ENCODE measurements around the gene SOCS1.
A peak's percentile ranks its signal among the peaks of the same experiment; 100 is the strongest.
"Not testable (repeated sequence)": the region's sequence is repeated elsewhere in the genome, so short reads cannot be mapped to it uniquely, and the experiment has no call there.

The SOCS1 gene, protein sequence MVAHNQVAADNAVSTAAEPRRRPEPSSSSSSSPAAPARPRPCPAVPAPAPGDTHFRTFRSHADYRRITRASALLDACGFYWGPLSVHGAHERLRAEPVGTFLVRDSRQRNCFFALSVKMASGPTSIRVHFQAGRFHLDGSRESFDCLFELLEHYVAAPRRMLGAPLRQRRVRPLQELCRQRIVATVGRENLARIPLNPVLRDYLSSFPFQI

DNA sequence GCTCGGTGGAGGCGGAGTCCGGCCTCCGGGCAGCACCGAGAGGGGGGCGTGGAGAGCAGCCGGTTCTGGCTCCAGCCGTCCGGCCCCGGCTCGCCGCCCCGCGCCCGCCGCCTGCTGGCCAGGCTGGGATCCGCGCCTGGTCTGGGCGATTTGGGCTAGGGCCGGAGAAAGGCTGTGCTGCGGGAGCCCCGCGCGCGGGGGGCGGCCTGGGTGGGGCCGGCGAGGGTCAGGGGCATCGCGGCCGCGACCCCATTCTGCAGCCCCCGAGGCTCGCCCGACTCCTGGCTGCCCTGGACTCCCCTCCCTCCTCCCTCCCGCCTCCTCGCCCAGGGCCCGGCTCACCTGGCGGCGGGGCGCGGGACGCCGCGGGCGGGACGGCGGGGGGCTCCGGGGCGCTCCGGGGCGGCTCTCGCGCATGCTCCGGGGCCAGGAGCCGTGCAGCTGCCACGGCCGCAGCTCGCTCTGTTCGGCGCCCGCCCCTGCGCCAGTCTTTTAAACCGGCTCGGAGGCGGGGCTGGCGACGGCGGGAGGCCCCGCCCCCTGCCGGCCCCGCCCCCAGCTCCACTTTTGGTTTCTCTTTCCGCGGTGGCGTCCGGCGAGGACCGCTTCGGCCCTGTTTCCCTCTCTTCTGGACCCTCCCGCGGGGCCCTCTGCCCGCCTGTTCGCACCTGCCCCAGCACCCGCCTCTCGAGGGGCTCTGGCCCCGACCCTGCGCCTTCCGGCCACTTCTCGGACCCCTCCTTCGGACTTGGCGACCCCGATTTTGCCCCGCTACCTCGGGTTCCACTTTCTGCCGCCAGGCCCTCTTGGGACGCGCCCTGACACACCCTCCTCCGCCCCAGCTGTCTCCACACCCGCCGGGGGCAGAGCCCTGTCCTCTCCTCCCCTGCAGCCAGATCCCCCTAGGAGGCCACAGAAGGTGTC lies at the start of gene SOCS1:
Gene SOCS1 (minus strand): TSS at position 468 of the 924 bp plus-strand sequence. CDS start 726 bp downstream, outside the sequence.
- Histone ChIP-seq H3K4me3 (ENCODE audit: low read depth in 1 of 2, low read length in 2 of 2) (peak within 1 kb of the TSS; percentile 79 to 83), H3K36me3 (ENCODE audit: insufficient read depth, low read length) (no peaks in the 10 kb centered on the region), H3K9me3 (ENCODE audit: low read length) (no peaks in the 10 kb centered on the region), H3K27ac (ENCODE audit: low read depth, low read length) (peak within 1 kb of the TSS; percentile 75), H3K4me1 (ENCODE audit: insufficient read depth, low read length) (peaks cover 21% of the 10 kb centered on the region), H3K9ac (ENCODE audit: low read length) (peak within 1 kb of the TSS; percentile 68), H3K27me3 (ENCODE audit: control insufficient read depth in 1 of 2, insufficient read depth in 2 of 2, low read length in 2 of 2) (no peaks in the 10 kb centered on the region)

DNA sequence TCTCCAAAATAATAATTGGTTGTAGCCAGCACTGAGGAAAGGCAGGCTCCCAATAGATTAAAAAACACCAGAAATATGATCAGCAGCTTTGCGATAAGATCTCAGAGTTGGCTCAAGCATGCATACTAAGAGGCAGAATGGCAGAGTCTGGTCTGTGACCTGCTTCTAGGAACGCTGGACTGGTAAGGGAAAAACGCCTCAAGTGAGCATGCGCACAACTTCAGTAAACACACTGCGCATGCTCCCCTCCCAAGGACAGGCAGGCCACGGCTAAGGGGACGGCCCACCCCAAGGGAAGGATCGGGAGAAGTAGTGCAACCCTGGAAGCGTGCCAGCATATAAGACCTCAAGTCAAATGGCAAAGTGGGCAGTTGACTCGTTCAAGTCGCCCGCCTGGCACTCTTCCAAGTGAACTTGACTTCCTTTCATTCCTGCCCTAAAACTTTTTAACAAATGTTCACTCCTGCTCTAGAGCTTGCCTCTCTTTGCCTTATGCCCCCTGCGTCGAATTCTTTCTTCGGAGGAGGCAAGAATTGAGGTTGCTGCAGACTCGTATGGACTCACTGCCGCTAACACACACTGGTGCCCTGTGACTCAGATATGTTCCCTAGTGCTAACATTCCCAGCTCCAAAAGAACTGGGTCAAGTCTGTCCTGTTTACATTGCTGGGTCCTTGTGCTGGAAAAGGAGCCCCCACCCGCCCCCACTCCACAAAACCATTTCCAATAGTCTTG lies 47.6 kb upstream of the SOCS1 start:
- Histone ChIP-seq H3K27me3 (ENCODE audit: control insufficient read depth in 1 of 2, insufficient read depth in 2 of 2, low read length in 2 of 2) (no peaks in the 10 kb centered on the region), H3K4me1 (ENCODE audit: insufficient read depth, low read length) (no peaks in the 10 kb centered on the region), H3K4me3 (ENCODE audit: low read depth in 1 of 2, low read length in 2 of 2) (no peak overlapping the region), H3K36me3 (ENCODE audit: insufficient read depth, low read length) (no peaks in the 10 kb centered on the region), H3K9me3 (ENCODE audit: low read length) (no peaks in the 10 kb centered on the region), H3K27ac (ENCODE audit: low read depth, low read length) (no peak overlapping the region), H3K9ac (ENCODE audit: low read length) (no peak overlapping the region)

DNA sequence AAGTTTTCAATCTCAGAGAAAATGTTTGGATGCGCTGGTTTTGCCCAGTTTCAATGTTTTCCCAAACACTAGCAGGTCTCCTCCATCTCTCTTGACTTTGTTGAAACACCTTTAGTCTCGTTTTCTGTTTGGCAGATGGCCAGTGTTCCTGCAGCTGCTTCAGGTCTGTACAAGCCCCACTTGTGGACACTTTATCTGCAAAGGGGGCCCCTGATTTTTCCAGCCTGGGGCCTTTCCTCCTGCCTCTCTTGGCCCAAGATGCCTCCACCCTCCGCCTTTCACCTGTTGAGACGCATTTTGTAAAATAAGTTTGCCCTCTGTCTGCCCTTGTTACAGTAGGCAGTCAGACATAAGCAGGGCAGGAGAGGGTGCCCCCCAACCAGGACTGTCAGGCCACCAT lies 47.0 kb upstream of the SOCS1 start:
- no peaks in the 10 kb centered on the region for H3K9me3 ChIP-seq (ENCODE audit: low read length)
- H3K36me3 ChIP-seq (ENCODE audit: insufficient read depth, low read length) = no peaks in the 10 kb centered on the region
- H3K27ac ChIP-seq (ENCODE audit: low read depth, low read length) = no peak overlapping the region
- peaks cover under 1% of the 10 kb centered on the region for H3K4me1 ChIP-seq (ENCODE audit: insufficient read depth, low read length)
- H3K27me3 ChIP-seq (ENCODE audit: control insufficient read depth in 1 of 2, insufficient read depth in 2 of 2, low read length in 2 of 2) = no peaks in the 10 kb centered on the region
- no peak overlapping the region for H3K4me3 ChIP-seq (ENCODE audit: low read depth in 1 of 2, low read length in 2 of 2)
- no peak overlapping the region for H3K9ac ChIP-seq (ENCODE audit: low read length)

DNA sequence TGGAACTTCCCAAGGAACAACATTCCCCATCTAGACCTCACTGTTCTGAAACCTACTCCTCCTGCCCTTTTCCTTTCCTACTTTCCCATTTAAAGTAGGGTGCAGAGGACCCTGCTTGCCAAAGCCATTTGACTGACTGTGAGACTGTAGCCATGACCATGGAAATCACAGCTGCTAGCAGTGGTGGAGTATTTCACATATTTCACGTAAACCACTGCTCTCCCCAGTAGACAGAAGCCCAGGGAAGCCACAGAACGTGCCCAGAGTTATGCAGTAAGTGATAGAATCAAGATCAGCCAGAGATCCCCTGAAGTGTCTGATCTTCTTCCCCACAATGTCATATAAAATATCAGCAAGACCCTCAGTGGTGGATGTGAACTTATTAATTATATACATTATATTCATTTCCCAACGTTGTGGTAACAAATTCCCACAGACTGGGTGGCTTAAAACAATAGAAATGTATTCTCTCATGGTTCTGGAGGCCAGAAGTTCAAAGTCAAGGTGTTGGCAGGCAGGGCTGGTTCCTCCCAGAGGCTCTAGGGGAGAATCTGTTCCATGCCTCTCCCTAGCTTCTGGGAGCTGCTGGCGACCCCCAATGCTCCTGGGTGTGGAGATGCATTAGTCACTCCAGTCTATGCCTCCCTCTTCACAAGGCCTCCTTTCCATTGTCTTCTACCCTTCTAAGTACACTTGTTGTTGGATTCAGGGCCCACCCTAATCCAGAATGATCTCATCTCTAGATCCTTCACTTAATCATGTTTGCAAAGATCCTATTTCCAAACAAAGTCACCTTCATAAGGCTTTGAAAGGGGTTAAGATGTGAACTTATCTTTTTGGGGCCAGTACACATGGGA lies 45.9 kb upstream of the SOCS1 start:
- H3K4me3 ChIP-seq (ENCODE audit: low read depth in 1 of 2, low read length in 2 of 2) = no peak overlapping the region
- H3K27me3 ChIP-seq (ENCODE audit: control insufficient read depth in 1 of 2, insufficient read depth in 2 of 2, low read length in 2 of 2) = no peaks in the 10 kb centered on the region
- peaks cover 11% of the 10 kb centered on the region for H3K4me1 ChIP-seq (ENCODE audit: insufficient read depth, low read length)
- H3K27ac ChIP-seq (ENCODE audit: low read depth, low read length) = no peak overlapping the region
- H3K9ac ChIP-seq (ENCODE audit: low read length) = no peak overlapping the region
- H3K36me3 ChIP-seq (ENCODE audit: insufficient read depth, low read length) = no peaks in the 10 kb centered on the region
- H3K9me3 ChIP-seq (ENCODE audit: low read length) = no peaks in the 10 kb centered on the region

DNA sequence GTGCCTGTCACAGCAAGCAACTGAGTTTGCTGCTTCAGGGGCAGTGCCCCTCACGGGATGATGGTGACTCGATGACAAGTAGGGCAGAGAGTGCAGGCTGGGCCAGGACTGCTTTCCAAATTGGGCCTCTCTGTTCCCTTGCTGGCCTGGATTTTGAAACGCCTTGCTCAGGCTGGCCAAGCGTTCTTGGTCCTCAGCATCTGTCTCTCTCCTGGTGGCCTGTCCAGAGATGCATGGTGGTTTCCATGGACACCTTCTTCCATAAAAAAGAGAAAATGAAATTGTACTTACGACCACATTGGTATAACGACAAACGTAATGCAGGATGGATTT lies 44.5 kb upstream of the SOCS1 start:
- Histone ChIP-seq H3K36me3 (ENCODE audit: insufficient read depth, low read length) (no peaks in the 10 kb centered on the region), H3K27me3 (ENCODE audit: control insufficient read depth in 1 of 2, insufficient read depth in 2 of 2, low read length in 2 of 2) (no peaks in the 10 kb centered on the region), H3K4me3 (ENCODE audit: low read depth in 1 of 2, low read length in 2 of 2) (no peak overlapping the region), H3K27ac (ENCODE audit: low read depth, low read length) (no peak overlapping the region), H3K9me3 (ENCODE audit: low read length) (no peaks in the 10 kb centered on the region), H3K4me1 (ENCODE audit: insufficient read depth, low read length) (peaks cover 15% of the 10 kb centered on the region), H3K9ac (ENCODE audit: low read length) (no peak overlapping the region)

DNA sequence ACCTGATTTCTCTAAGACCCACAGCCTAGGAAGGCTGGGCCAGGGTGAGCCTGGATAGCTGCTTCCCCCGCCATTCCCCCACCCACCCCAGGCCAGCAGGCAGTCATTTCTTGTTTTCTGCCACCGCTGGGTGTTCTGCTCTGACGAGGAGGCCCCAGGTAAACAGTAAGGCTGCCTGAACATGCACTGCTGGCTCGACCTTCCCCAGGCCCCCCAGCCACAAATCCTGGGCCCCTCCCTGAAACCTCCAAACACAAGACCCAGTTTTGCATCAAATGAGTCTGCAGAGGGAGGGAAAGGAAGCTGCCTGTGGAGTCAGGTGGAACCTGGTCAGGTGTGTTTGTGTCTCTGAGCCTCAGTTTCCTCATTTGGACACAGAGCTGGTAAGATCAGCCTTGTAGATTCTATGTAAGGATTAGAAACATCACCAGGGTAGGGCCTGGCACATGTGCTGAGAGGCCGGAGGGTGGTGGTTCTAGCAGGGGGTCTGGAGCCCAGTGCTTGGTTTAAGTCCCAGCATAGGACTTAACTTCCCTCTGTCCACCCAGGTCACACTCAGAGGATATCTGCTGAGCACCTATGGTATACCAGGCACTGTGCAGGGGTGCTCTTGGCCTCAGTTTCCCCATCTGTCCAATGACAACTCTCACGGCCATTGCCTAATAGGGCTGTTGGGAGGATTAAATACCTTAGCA lies 44.0 kb upstream of the SOCS1 start:
- no peak overlapping the region for H3K27ac ChIP-seq (ENCODE audit: low read depth, low read length)
- no peak overlapping the region for H3K9ac ChIP-seq (ENCODE audit: low read length)
- no peak overlapping the region for H3K4me3 ChIP-seq (ENCODE audit: low read depth in 1 of 2, low read length in 2 of 2)
- H3K9me3 ChIP-seq (ENCODE audit: low read length) = no peaks in the 10 kb centered on the region
- no peaks in the 10 kb centered on the region for H3K27me3 ChIP-seq (ENCODE audit: control insufficient read depth in 1 of 2, insufficient read depth in 2 of 2, low read length in 2 of 2)
- peaks cover 15% of the 10 kb centered on the region for H3K4me1 ChIP-seq (ENCODE audit: insufficient read depth, low read length)
- no peaks in the 10 kb centered on the region for H3K36me3 ChIP-seq (ENCODE audit: insufficient read depth, low read length)

DNA sequence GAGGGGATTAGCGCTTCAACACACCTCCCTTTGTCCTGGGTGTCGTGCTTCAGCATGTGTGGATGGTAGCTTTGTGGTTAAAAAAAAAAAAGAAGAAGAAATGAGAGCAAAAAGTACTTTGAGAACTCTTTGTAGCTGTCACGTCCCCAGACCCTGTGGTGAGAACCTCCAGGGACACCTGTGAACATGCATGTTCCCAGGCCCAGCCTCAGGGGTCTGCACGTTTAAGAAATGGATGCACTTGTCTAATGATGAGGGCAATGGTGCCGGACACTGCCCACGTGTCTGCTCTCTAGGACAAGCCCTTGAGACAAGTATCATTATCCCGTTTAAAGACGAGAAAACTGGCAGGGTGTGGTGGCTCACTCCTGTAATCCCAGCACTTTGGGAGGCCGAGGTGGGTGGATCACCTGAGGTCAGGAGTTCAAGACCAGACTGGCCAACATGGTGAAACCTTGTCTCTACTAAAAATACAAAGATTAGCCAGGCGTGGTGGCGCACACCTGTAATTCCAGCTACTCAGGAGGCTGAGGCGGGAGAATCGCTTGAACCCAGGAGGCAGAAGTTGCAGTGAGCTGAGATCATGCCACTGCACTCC lies 43.0 kb upstream of the SOCS1 start:
- H3K4me1 ChIP-seq (ENCODE audit: insufficient read depth, low read length) = peaks cover 15% of the 10 kb centered on the region
- H3K27ac ChIP-seq (ENCODE audit: low read depth, low read length); H3K9ac ChIP-seq (ENCODE audit: low read length); H3K36me3 ChIP-seq (ENCODE audit: insufficient read depth, low read length); H3K4me3 ChIP-seq (ENCODE audit: low read depth in 1 of 2, low read length in 2 of 2); H3K27me3 ChIP-seq (ENCODE audit: control insufficient read depth in 1 of 2, insufficient read depth in 2 of 2, low read length in 2 of 2); H3K9me3 ChIP-seq (ENCODE audit: low read length): not testable (repeated sequence)

DNA sequence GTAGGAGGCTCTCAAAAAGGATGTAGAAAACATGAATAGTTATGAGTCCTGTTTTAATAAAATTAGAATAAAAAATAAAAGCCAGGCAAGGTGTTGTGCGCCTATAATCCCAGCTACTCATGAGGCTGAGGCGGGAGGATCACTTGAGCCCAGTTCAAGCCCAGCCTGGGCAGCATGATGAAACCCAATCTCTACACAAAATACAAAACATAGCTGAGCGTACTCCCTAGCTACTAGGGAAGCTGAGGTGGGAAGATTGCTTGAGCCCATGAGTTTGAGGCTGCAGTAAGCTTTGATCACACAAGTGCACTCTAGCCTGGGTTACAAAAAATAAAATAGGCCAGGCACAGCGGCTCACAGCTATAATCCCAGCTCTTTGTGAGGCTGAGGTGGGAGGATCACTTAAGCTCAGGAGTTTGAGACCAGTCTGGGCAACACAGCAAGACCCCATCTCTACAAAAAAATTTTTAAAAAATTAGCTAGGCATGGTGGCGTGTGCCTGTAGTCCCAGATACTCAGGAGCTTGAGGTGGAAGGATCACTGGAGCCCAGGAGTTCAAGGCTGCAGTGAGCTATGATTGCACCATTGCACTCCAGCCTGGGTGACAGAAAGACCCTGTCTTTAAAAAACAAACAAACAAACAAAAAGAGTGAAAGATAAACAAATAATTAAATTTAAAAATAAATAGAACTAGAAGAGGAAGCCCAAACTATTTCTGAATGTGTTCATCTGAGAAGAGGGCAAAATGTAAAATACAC lies 42.3 kb upstream of the SOCS1 start:
- Histone ChIP-seq H3K4me1 (ENCODE audit: insufficient read depth, low read length) (peaks cover 15% of the 10 kb centered on the region), H3K9ac (ENCODE audit: low read length) (no peak overlapping the region), H3K27me3 (ENCODE audit: control insufficient read depth in 1 of 2, insufficient read depth in 2 of 2, low read length in 2 of 2) (no peaks in the 10 kb centered on the region), H3K27ac (ENCODE audit: low read depth, low read length) (peak overlapping the region; percentile 62), H3K4me3 (ENCODE audit: low read depth in 1 of 2, low read length in 2 of 2) (no peak overlapping the region), H3K36me3 (ENCODE audit: insufficient read depth, low read length) (no peaks in the 10 kb centered on the region), H3K9me3 (ENCODE audit: low read length) (no peaks in the 10 kb centered on the region)

DNA sequence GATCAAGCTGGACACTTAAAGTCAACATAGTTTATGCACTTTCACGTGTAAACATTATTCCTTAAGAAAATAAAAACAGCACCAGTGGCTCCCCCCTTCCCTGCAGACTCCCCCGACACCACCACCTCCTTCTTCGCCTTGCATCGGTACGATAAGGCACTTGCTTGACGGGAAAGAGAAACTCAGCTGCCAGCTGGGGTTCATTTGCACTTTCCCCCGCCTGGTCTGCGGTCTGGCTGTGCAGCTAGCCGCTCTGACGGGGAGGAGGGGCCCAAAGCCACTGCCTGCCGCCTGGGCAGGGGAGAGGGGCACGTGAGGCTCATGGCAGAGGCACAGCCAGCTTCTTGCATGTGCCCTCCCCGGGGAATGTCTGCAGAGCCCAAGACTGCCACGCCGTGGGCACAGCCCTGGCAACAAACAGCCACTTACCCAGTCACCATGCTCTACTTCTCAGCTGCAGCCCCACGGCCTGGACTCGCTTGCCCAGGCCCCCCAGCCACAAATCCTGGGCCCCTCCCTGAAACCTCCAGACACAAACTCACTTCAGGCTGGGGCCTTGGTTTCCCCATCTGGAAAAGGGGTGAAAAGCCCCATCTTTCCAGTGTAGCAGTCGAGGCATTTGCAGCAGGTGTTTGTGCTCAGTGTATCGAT lies 41.6 kb upstream of the SOCS1 start:
- Histone ChIP-seq H3K27ac (ENCODE audit: low read depth, low read length) (peak overlapping the region; percentile 62), H3K27me3 (ENCODE audit: control insufficient read depth in 1 of 2, insufficient read depth in 2 of 2, low read length in 2 of 2) (no peaks in the 10 kb centered on the region), H3K36me3 (ENCODE audit: insufficient read depth, low read length) (no peaks in the 10 kb centered on the region), H3K4me3 (ENCODE audit: low read depth in 1 of 2, low read length in 2 of 2) (peak overlapping the region in 1 of 2 donors; percentile 29), H3K4me1 (ENCODE audit: insufficient read depth, low read length) (peaks cover 15% of the 10 kb centered on the region), H3K9me3 (ENCODE audit: low read length) (no peaks in the 10 kb centered on the region), H3K9ac (ENCODE audit: low read length) (no peak overlapping the region)

Measured in muscle layer of colon (tissue), 2 donors.